Keratinocyte (primary cell): ENCODE results near the gene RPAP2. TPM values are rescaled to one million over a fixed set of nuclear protein-coding genes. Genes with fewer than 3 reads are reported as not detected.

Experiments used
- DNase-seq: peaks from one replicate; pipeline ENCODE4 v3.0.0-alpha.2; 2011; ENCODE audit warnings: low read depth, missing footprints, low spot score
- FAIRE-seq: peaks from 2 replicates; lab custom pipeline; 2011; peaks lifted over from hg19 to GRCh38; lab: Jason Lieb, UNC
- H2AFZ ChIP-seq: 2 replicates; pipeline ENCODE4 v1.6.0; 2012; ENCODE audit warnings: low read length, control low read depth, inconsistent platforms; ENCODE audit not compliant: control insufficient read depth
- H3K27ac ChIP-seq: 2 replicates; pipeline ENCODE4 v1.5.1; 2011; ENCODE audit warnings: low read length; ENCODE audit not compliant: control insufficient read depth, insufficient read depth
- H3K27me3 ChIP-seq: 3 replicates; pipeline ENCODE4 v1.6.0; 2011; ENCODE audit warnings: low read length; ENCODE audit not compliant: control insufficient read depth, insufficient read depth; ENCODE audit errors: extremely low read depth
- H3K36me3 ChIP-seq, 2 experiments: 2 replicates in 1 of 2; 3 replicates in 1 of 2; pipeline ENCODE4 v1.5.1; 2011; ENCODE audit warnings: low read length in 2 of 2, mild to moderate bottlenecking in 1 of 2; ENCODE audit not compliant: control insufficient read depth in 2 of 2, insufficient read depth in 2 of 2; ENCODE audit errors: extremely low read depth in 1 of 2
- H3K4me1 ChIP-seq: 3 replicates; pipeline ENCODE4 v1.5.1; 2011; ENCODE audit warnings: low read length; ENCODE audit not compliant: control insufficient read depth, insufficient read depth; ENCODE audit errors: extremely low read depth
- H3K4me2 ChIP-seq: 3 replicates; pipeline ENCODE4 v1.6.0; 2011; ENCODE audit warnings: low read depth, low read length; ENCODE audit not compliant: control insufficient read depth, insufficient read depth; ENCODE audit errors: extremely low read depth
- H3K4me3 ChIP-seq, 3 experiments: fragments of 200-600 bp in 1 of 3; sonication (generic) in 1 of 3; 2 replicates in 2 of 3; 3 replicates in 1 of 3; pipeline ENCODE4 v1.5.1; 2011 to 2016; ENCODE audit warnings: low read length in 3 of 3, mild to moderate bottlenecking in 3 of 3, control low read depth in 2 of 3, inconsistent platforms in 1 of 3, low read depth in 1 of 3, mixed read lengths in 1 of 3, mixed run types in 1 of 3, moderate library complexity in 1 of 3; ENCODE audit not compliant: control insufficient read depth in 2 of 3, insufficient read depth in 2 of 3; ENCODE audit errors: extremely low read depth in 1 of 3
- H3K79me2 ChIP-seq: 2 replicates; pipeline ENCODE4 v1.6.0; 2012; ENCODE audit warnings: low read length; ENCODE audit not compliant: control insufficient read depth, insufficient read depth
- H3K9ac ChIP-seq: 3 replicates; pipeline ENCODE4 v1.6.0; 2011; ENCODE audit warnings: low read length; ENCODE audit not compliant: control insufficient read depth, insufficient read depth; ENCODE audit errors: extremely low read depth
- H3K9me1 ChIP-seq: 3 replicates; pipeline ENCODE4 v1.6.0; 2011; ENCODE audit warnings: low read length; ENCODE audit not compliant: control insufficient read depth, insufficient read depth; ENCODE audit errors: extremely low read depth
- H3K9me3 ChIP-seq: 2 replicates; pipeline ENCODE4 v1.5.1; 2012; ENCODE audit warnings: low read depth, low read length; ENCODE audit not compliant: control insufficient read depth
- H4K20me1 ChIP-seq: 3 replicates; pipeline ENCODE4 v1.6.0; 2011; ENCODE audit warnings: low read length; ENCODE audit not compliant: control insufficient read depth, insufficient read depth; ENCODE audit errors: extremely low read depth
- CTCF ChIP-seq, 3 experiments: IDR thresholded peaks in 1 of 3; conservative IDR thresholded peaks in 1 of 3; optimal IDR thresholded peaks in 1 of 3; 2 replicates in 2 of 3; 3 replicates in 1 of 3; pipeline versions ENCODE3 to v1.5.1; 2011; ENCODE audit warnings: low read length in 3 of 3, mild to moderate bottlenecking in 3 of 3, moderate library complexity in 2 of 3, control low read depth in 1 of 3, inconsistent platforms in 1 of 3; ENCODE audit not compliant: insufficient read depth in 2 of 3; ENCODE audit errors: extremely low read depth in 1 of 3
- EZH2 ChIP-seq: IDR thresholded peaks from one replicate; pipeline ENCODE4 v1.6.1; 2012; ENCODE audit warnings: inconsistent platforms, mild to moderate bottlenecking, low read length, moderate library complexity
- dilution Hi-C: fragments of 300-500 bp; cut with MboI; formaldehyde crosslinking; loops from one replicate; pipeline ENCODE4 v1.7.0; 2020; ENCODE audit warnings: low sequenced_read_pairs; ENCODE audit not compliant: extremely low pct_ligation_motif_present
- polyA plus RNA-seq, 5 experiments: library from polyadenylated mRNA; depleted of rRNA in 3 of 5; stranded (reverse) in 3 of 5; stranded (forward) in 1 of 5; unstranded in 1 of 5; fragments of >200 nt; gene quantifications; 1 replicate in 1 of 5; 2 replicates in 3 of 5; 3 replicates in 1 of 5; pipeline versions ENCODE4 v1.2.1 to v1.2.3, GENCODE V29; 2011 to 2012; ENCODE audit warnings: missing spikeins in 2 of 5, low read depth in 1 of 5, low replicate concordance in 1 of 5

RPAP2 gene
- polyA plus RNA-seq, 1 donor (not counting 4 experiments of a cell fraction or from before 2014, with no cell fraction given), result 21.5 TPM

GRCh38 chr1:92315766-92316599 is 17.1 kb downstream of the RPAP2 start:
- H3K27me3 ChIP-seq, result no peaks in the 10 kb centered on the region
- no peaks in the 10 kb centered on the region for H3K79me2 ChIP-seq
- H3K9me3 ChIP-seq, result no peaks in the 10 kb centered on the region
- dilution Hi-C loops, result no loop called here
- no peak overlapping the region for H3K9ac ChIP-seq
- H3K4me2 ChIP-seq, result no peak overlapping the region
- TF ChIP-seq CTCF (optimal IDR thresholded peaks at IDR 0.05 in 1 of 3, IDR thresholded peaks at IDR 0.05 in 1 of 3, conservative IDR thresholded peaks at IDR 0.05 in 1 of 3; ENCODE audit: extremely low read depth in 1 of 3, insufficient read depth in 2 of 3, low read length in 3 of 3) (no peak), EZH2 (no peak)
- no peaks in the 10 kb centered on the region for H3K4me1 ChIP-seq
- DNase-seq (no peak), FAIRE-seq (no peak)
- peaks cover 3 to 4% of the 10 kb centered on the region in 2 experiments for H3K36me3 ChIP-seq
- H2AFZ ChIP-seq, result no peak overlapping the region
- no peak overlapping the region for H3K4me3 ChIP-seq
- no peaks in the 10 kb centered on the region for H3K9me1 ChIP-seq
- H3K27ac ChIP-seq, result no peak overlapping the region
- no peaks in the 10 kb centered on the region for H4K20me1 ChIP-seq

GRCh38 chr1:92317836-92318493 is 19.1 kb downstream of the RPAP2 start:
- dilution Hi-C loops, result no loop called here
- Histone ChIP-seq H3K79me2 (no peaks in the 10 kb centered on the region), H3K4me1 (no peaks in the 10 kb centered on the region), H4K20me1 (no peaks in the 10 kb centered on the region), H3K36me3 (peaks cover 0 to 3% of the 10 kb centered on the region in 2 experiments), H3K9me3 (no peaks in the 10 kb centered on the region), H3K4me2 (no peak overlapping the region), H2AFZ (no peak overlapping the region), H3K27ac (no peak overlapping the region), H3K4me3 (no peak overlapping the region), H3K27me3 (no peaks in the 10 kb centered on the region), H3K9me1 (no peaks in the 10 kb centered on the region), H3K9ac (no peak overlapping the region)
- no peak for FAIRE-seq
- DNase-seq, result no peak
- no peak for TF ChIP-seq CTCF (optimal IDR thresholded peaks at IDR 0.05 in 1 of 3, IDR thresholded peaks at IDR 0.05 in 1 of 3, conservative IDR thresholded peaks at IDR 0.05 in 1 of 3; ENCODE audit: extremely low read depth in 1 of 3, insufficient read depth in 2 of 3, low read length in 3 of 3)
- TF ChIP-seq EZH2, result no peak
